Tibial artery (tissue), 4 donors: Measurements from ENCODE around the gene GPC6.
A peak's percentile ranks its signal among the peaks of the same experiment; 100 is the strongest.

Source experiments
- DNase-seq, 2 donors: peaks; one replicate each; pipeline ENCODE4 v3.0.0-alpha.2; 2019
- H3K27ac ChIP-seq, 2 donors: fragments of 200-600 bp; sonication (generic) in 1 of 2; 1 replicate in 1 of 2; 2 replicates in 1 of 2; pipeline ENCODE4 v1.5.1; 2018 to 2019; ENCODE audit warnings: mild to moderate bottlenecking in 1 of 2
- H3K27me3 ChIP-seq, 2 donors: fragments of 200-600 bp; sonication (generic) in 1 of 2; one replicate each; pipeline versions ENCODE4 v1.5.1 to v1.6.0; 2016 to 2019
- H3K36me3 ChIP-seq, 3 donors: fragments of 200-600 bp; sonication (generic) in 2 of 3; one replicate each; pipeline ENCODE4 v1.5.1; 2016 to 2019; ENCODE audit warnings: mild to moderate bottlenecking in 2 of 3
- H3K4me1 ChIP-seq, 4 donors: fragments of 200-600 bp; sonication (generic) in 2 of 4; 1 replicate in 3 of 4; 2 replicates in 1 of 4; pipeline ENCODE4 v1.5.1; 2016 to 2019
- H3K4me3 ChIP-seq, 2 donors: fragments of 200-600 bp; sonication (generic) in 1 of 2; 1 replicate in 1 of 2; 2 replicates in 1 of 2; pipeline ENCODE4 v1.5.1; 2018 to 2019; ENCODE audit warnings: mild to moderate bottlenecking in 2 of 2
- H3K9me3 ChIP-seq, 3 donors: fragments of 200-600 bp; sonication (generic) in 1 of 3; one replicate each; pipeline ENCODE4 v1.5.1; 2016 to 2019
- CTCF ChIP-seq, 2 experiments: fragments of 200-600 bp in 1 of 2; fragments of 450-650 bp in 1 of 2; IDR thresholded peaks; one replicate each; pipeline ENCODE4 v1.5.1; 2017 to 2019; ENCODE audit warnings: antibody characterized with exemption in 2 of 2, mild to moderate bottlenecking in 1 of 2, moderate library complexity in 1 of 2
- intact Hi-C: fragments of 100-400 bp; cut with DNase I; formaldehyde crosslinking; loops from one replicate; pipeline ENCODE4 v1.15.0; 2023; ENCODE audit warnings: low total_unique reads

GPC6 gene

GRCh38 chr13:93217721-93218261 lies 8.8 kb upstream of the GPC6 start:
- H3K36me3 ChIP-seq, result no peaks in the 10 kb centered on the region
- no peak for DNase-seq
- H3K27ac ChIP-seq, result no peak overlapping the region
- H3K4me3 ChIP-seq, result no peak overlapping the region
- intact Hi-C loops, result no loop called here
- no peaks in the 10 kb centered on the region for H3K9me3 ChIP-seq
- no peaks in the 10 kb centered on the region for H3K27me3 ChIP-seq
- no peaks in the 10 kb centered on the region for H3K4me1 ChIP-seq
- no peak for TF ChIP-seq CTCF (IDR thresholded peaks at IDR 0.05)

- Histone ChIP-seq H3K4me1 (no peaks in the 10 kb centered on the region), H3K9me3 (no peaks in the 10 kb centered on the region), H3K4me3 (no peak overlapping the region), H3K27me3 (no peaks in the 10 kb centered on the region), H3K27ac (no peak overlapping the region), H3K36me3 (no peaks in the 10 kb centered on the region)
- intact Hi-C loops, result no loop called here
- no peak for DNase-seq
- no peak for TF ChIP-seq CTCF (IDR thresholded peaks at IDR 0.05)
These were observed 8.0 kb upstream of the GPC6 start for GRCh38 chr13:93218583-93218982.

DNA sequence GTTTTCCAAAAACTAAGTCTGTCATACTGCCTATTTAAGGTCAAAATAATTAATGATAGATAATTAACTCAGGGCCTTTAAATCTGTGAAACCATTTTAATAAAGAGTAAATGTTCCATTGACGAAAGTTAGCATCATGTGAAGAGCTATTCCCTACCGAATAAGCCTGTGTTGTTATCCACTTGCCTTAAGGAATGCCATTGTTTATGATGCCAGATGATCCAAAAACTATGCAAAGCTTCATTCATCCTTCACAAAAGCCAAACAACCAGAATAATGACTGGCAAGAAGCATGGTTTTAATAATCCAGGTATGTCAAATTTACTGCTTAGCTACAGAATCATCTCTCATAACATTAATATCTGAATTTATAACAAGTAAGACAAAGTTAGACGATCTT lies 6.5 kb upstream of the GPC6 start:
- Histone ChIP-seq H3K4me3 (no peak overlapping the region), H3K9me3 (no peaks in the 10 kb centered on the region), H3K27me3 (no peaks in the 10 kb centered on the region), H3K36me3 (no peaks in the 10 kb centered on the region), H3K4me1 (peaks cover 0 to 3% (median 0%) of the 10 kb centered on the region in 4 donors), H3K27ac (no peak overlapping the region)
- TF ChIP-seq CTCF (IDR thresholded peaks at IDR 0.05), result no peak
- DNase-seq, result no peak
- intact Hi-C loops, result no loop called here

DNA sequence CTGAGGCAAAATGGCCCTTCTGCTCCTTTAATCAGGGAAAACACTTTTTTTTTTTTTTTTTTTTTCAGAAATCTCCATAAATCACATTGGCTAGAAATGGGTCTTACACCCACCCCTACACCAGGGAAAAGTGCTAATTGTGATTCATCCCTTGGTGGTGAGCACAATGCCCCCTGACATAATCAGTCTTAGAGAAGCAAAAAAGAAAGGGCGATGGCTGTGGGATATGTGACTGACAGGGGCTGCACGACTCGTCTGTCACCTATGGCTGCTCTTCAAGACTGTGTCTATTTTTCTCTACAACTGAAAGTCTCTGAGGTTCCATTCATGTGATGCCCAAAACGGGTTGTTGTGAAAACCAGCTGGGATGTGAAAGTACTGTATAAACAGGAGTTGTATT lies 3.6 kb upstream of the GPC6 start:
- TF ChIP-seq CTCF (IDR thresholded peaks at IDR 0.05), result no peak
- no peak for DNase-seq
- Histone ChIP-seq H3K27ac (no peak overlapping the region), H3K4me3 (no peak overlapping the region), H3K36me3 (no peaks in the 10 kb centered on the region), H3K4me1 (peaks cover 0 to 14% (median 6%) of the 10 kb centered on the region in 4 donors), H3K27me3 (no peaks in the 10 kb centered on the region), H3K9me3 (no peaks in the 10 kb centered on the region)
- intact Hi-C loops, result no loop called here

- Histone ChIP-seq H3K36me3 (no peaks in the 10 kb centered on the region), H3K9me3 (no peaks in the 10 kb centered on the region), H3K4me1 (peaks cover 0 to 17% (median 6%) of the 10 kb centered on the region in 4 donors), H3K4me3 (no peak overlapping the region), H3K27ac (no peak overlapping the region), H3K27me3 (no peaks in the 10 kb centered on the region)
- intact Hi-C loops, result no loop called here
- DNase-seq, result no peak
- no peak for TF ChIP-seq CTCF (IDR thresholded peaks at IDR 0.05)
These were observed 2.1 kb upstream of the GPC6 start for GRCh38 chr13:93224535-93224934.

- Histone ChIP-seq H3K36me3 (no peaks in the 10 kb centered on the region), H3K27ac (peak overlapping the region; percentile 88 to 99), H3K27me3 (no peaks in the 10 kb centered on the region), H3K4me1 (peaks cover 0 to 24% (median 11%) of the 10 kb centered on the region in 4 donors), H3K9me3 (no peaks in the 10 kb centered on the region), H3K4me3 (peak overlapping the region; percentile 78 to 89)
- intact Hi-C loops, result no loop called here
- DNase-seq, result no peak
- TF ChIP-seq CTCF (IDR thresholded peaks at IDR 0.05), result no peak
These were observed 997 bp upstream of the GPC6 start for GRCh38 chr13:93225610-93226009.
